COLO668 (cell line): ENCODE results near the gene STPG4.
"Not testable (repeated sequence)": the region's sequence is repeated elsewhere in the genome, so short reads cannot be mapped to it uniquely, and the experiment has no call there.

Experiments used
- DNase-seq: peaks from one replicate; lab custom pipeline; 2025; ENCODE audit not compliant: unreplicated experiment; lab: John Stamatoyannopoulos, UW

Gene STPG4

DNA sequence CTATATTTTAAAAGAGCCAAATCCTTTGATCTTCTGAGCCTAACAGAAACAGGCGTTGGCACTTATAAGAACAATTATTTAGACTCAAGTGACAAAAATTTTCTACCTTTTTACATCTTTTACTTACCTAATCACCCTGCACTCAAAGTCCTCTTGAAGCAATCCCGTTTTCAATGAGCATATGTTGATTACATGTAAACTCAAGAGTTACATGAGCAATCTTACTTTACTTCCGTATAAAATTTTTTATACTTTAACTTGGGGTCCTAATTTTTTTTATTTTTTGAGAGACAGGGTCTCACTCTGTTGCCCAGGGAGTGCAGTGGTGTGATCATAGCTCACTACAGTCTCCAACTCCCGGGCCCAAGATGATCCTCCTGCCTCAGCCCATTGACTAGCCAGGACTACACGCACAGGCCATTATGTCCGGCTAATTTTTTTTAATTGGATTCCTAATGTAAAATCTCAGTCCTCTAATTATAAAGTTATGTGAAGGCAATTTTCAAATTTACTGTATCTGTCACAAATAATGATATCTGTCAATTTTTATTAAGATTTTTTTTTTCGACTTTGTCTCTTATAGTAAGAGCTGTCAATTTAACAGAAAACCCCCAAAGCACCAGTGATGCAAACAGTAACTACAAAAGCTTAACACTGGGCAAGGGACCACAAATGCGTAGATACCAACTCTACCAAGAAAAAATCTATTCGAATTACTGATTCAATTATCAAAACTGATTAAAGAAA, 19.1 kb upstream of the STPG4 start:
- no peak for DNase-seq

DNA sequence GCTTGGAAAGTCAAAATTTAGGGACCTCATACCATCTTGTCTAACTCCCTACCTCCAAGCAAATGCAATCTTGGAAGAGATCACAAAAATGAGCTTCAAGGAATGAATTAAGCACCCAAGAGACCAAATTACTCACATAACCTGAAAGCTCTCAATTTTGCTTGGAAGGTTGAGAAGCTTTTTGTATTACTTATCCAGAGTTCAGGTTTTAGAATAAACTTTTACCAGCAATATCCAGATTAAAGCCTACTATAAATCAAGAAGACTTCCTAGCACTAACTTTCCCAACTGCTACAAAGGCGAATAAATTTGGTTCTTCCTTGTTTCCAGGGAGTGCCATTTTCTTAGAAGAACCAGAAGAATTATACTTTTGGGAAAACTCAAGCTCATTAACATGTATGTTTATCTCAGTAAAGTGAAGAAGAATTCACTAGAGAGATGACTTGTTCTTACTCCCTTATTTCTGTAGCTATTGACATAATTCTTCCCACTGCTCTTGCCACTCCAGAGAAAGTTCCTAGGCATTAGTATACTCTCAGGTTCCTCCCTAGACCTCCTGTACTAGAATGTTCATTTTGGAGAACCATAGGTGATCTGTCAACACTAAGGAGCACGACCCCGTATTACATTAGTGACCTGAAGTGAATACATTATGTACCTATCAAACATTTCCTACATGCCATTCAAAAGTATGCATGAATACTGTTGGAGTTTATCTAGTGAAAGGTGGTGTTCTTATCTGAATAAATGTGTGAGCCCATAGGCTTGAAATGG, 18.0 kb upstream of the STPG4 start:
- DNase-seq, result no peak

- DNase-seq, result no peak
Observed at GRCh38 chr2:47172156-47172921, 17.2 kb upstream of the STPG4 start.

GRCh38 chr2:47169784-47170183, 14.7 kb upstream of the STPG4 start:
- DNase-seq, result no peak

DNA sequence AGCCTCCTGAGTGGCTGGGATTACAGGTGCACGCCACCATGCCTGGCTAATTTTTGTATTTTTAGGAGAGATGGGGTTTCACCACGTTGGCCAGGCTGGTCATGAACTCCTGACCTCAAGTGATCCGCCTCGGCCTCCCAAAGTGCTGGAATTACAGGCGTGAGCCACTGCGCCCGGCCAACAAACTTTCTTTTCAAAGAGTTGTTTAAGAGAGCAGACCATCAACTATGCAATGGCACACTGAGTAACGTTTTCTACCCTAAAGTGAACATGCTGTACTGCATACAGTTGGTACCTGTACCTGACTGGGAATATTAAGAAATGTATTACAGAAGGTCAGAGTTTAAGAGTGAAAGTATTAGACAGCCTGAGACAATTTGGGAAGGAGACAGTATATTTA, 13.8 kb upstream of the STPG4 start:
- not testable (repeated sequence) for DNase-seq

GRCh38 chr2:47167149-47167548, 12.0 kb upstream of the STPG4 start:
- DNase-seq, result no peak

GRCh38 chr2:47165001-47165555, 10.0 kb upstream of the STPG4 start:
- DNase-seq, result no peak

DNA sequence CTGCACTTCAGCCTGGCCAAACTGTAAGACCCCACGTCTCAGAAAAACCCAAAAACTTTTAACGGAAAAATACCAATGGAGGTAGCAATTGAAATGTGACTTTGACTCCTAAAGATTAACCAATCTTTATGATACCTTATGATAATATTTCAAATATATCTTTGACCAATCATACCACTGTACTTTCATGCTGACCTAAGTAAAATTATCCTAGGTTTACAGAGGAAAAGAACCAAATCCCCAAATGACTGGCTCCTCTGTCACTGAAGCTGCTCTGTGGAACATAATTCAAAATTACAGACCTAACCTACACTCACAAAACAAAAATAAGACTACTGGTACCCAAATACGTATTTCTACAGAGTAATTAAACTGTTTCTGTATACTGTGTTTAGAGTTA, 7.7 kb upstream of the STPG4 start:
- no peak for DNase-seq

- DNase-seq, result no peak
Observed at GRCh38 chr2:47161475-47161874, 6.4 kb upstream of the STPG4 start.

- no peak for DNase-seq
Observed at GRCh38 chr2:47160660-47161059, 5.6 kb upstream of the STPG4 start.

- no peak for DNase-seq
Observed at GRCh38 chr2:47160211-47160610, 5.1 kb upstream of the STPG4 start.

DNA sequence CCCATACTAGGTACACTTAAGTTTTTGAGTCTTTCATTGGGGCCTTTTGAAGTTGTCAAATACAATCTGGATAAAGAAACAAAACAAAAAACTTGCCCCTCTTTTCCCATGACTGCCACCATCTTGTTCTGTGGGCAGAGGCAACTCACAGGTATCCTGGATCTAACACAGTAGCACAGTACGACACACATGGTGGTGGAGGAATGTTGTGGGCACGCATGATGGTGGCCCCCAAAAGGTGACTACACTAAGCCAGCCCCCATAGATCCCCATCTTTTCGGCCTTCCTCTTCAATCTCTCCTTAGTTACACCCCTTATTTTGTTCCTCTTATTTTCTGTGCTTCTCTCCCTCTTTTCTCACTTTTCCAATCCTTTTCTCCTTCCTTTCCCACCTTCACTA, 4.5 kb upstream of the STPG4 start:
- DNase-seq, result no peak

- DNase-seq, result no peak
Observed at GRCh38 chr2:47158576-47158975, 3.5 kb upstream of the STPG4 start.

- no peak for DNase-seq
Observed at GRCh38 chr2:47152803-47153202, 2.3 kb downstream of the STPG4 start.

GRCh38 chr2:47150175-47150574, 4.9 kb downstream of the STPG4 start:
- no peak for DNase-seq

GRCh38 chr2:47147021-47147420, 8.1 kb downstream of the STPG4 start:
- no peak for DNase-seq

- no peak for DNase-seq
Observed at GRCh38 chr2:47145466-47145865, 9.6 kb downstream of the STPG4 start.

DNA sequence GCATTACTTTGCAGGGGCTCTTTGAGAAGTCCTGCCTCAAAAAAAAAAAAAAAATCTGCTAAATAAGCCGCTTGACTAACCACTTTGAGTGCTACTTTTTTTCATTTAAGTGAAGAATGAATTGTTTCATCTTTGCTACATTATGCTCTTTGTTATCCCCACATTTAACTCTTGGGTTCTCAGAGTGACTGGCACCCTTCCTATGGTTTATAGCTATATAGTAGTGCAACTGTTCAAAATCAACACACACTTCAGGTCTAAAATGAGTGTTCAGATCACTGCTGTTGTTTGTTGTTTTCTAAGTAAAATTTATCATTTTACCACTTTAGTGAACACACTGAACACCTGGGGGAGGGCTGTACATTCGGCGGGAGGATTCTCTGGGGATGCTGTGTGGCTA, 13.6 kb downstream of the STPG4 start:
- DNase-seq, result no peak

GRCh38 chr2:47134386-47135090, 20.6 kb downstream of the STPG4 start:
- no peak for DNase-seq

DNA sequence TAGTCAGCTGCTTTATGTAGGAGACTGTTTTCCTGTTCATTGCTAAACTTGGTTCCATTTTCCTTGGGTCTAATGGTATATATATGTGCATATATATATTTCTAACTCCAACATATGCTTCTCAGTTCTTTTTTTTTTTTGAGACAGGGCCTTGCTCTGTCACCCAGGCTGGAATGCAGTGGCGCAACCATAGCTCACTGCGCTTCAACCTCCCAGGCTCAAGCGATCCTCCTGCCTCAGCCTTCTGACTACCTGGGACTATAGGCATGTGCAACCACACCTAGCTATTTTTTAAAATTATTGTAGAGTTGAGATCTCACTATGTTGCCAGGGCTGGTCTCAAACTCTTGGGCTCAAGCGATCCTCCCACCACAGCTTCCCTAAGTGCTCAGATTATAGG, 22.1 kb downstream of the STPG4 start:
- no peak for DNase-seq

- no peak for DNase-seq
Observed at GRCh38 chr2:47129191-47129706, 25.9 kb downstream of the STPG4 start.
